Dendritic cell treated with granulocyte-macrophage colony-stimulating factor and Interleukin-4, amounts not matched to agents 40 ng/mL and 50 ng/mL, for 4 days (primary cell): ENCODE data around the gene DUOX1.
"Not testable (repeated sequence)": the region's sequence is repeated elsewhere in the genome, so short reads cannot be mapped to it uniquely, and the experiment has no call there.

Experiments
- H3K27ac Mint-ChIP-seq: one replicate; pipeline ENCODE4 v1.8.0; 2022; ENCODE audit warnings: mild to moderate bottlenecking, mixed read lengths
- H3K27me3 Mint-ChIP-seq: one replicate; pipeline ENCODE4 v1.8.0; 2022; ENCODE audit warnings: mild to moderate bottlenecking, mixed read lengths
- H3K36me3 Mint-ChIP-seq: one replicate; pipeline ENCODE4 v1.8.0; 2022; ENCODE audit warnings: low read depth, mixed read lengths
- H3K4me1 Mint-ChIP-seq: one replicate; pipeline ENCODE4 v1.8.0; 2022; ENCODE audit warnings: low read depth, mixed read lengths
- H3K4me3 Mint-ChIP-seq: one replicate; pipeline ENCODE4 v1.8.0; 2022; ENCODE audit warnings: mild to moderate bottlenecking, moderate library complexity, mixed read lengths
- H3K9me3 Mint-ChIP-seq: one replicate; pipeline ENCODE4 v1.8.0; 2022; ENCODE audit warnings: mixed read lengths
- intact Hi-C: fragments of 100-400 bp; cut with micrococcal nuclease; formaldehyde crosslinking; loops from one replicate; pipeline ENCODE4 v1.15.0; 2022

DUOX1 gene

GRCh38 chr15:45097466-45097865, 32.3 kb upstream of the DUOX1 start:
- Mint-ChIP-seq H3K4me3 (no peak overlapping the region), H3K27me3 (peaks cover 1% of the 10 kb centered on the region), H3K4me1 (no peaks in the 10 kb centered on the region), H3K9me3 (no peaks in the 10 kb centered on the region), H3K36me3 (no peaks in the 10 kb centered on the region), H3K27ac (no peak overlapping the region)
- intact Hi-C loops = no loop called here

DNA sequence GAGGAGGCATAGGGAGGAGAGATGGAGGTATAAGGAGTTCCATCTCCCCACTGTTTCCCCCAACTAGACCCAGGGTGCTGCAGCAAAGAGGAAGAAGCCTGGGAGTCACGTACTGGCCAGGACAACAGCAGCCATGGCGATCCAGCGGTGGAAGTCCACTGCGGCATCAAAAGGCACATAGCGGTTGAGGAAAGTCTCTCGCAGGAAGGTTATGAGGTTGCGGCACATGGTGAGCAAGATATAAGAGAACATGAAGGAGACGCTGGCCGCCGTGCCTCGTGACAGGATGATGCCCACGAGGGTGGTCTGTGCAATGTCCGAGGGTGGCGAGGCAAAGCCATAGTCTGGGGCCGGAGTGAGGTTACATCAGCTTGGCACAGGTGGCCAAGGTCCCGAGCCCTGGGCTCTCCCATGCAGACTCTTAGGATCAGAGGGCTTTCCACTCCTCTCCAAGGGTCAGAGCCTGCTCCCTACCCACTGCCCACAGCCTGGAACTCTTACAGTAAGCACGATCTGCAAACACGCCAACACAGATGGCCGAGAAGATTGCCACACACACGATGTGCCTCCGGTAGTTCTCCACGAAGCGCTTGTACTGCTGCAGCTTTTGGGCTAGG, 30.1 kb upstream of the DUOX1 start:
- intact Hi-C loops = no loop called here

DNA sequence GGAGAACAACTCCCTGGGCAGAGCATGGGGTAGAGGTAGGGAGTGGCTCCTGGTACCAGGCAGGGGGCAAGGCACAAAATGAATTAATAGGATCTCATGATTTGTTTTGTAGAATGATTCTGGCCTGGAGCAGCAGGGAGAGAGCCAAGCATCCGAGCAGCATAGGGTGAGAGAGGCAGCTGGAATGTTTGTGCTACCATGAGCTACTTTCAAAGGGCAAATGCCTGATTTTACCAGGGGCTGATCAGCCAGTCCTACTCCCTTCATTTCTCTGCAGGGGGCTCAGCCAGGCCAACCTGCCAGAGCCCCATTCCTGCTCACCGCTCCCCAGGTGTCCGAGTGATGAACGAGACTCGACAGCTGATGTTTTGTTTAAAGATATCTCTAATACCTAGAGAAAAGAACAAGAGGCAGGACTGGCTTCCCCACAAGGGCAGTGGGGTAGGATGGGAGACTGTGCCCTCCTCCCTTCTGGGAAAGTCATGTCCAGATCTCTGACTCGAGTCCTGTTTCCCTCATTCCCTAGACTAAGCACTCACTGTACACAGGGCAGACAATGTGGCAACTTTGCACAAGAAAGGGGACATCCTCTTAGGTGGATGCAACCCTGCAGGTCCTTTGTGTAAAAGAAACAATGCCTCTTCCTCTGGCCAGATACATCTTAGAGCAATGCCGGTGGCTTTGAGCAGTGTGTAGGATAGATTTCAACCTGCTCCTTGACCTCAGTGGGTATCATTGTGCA, 28.7 kb upstream of the DUOX1 start:
- Mint-ChIP-seq H3K9me3 (no peaks in the 10 kb centered on the region), H3K27ac (no peak overlapping the region), H3K4me3 (no peak overlapping the region)

More for the DNA sequence above, 30.1 kb upstream of the DUOX1 start:
- Mint-ChIP-seq H3K4me1 (no peaks in the 10 kb centered on the region), H3K4me3 (no peak overlapping the region), H3K36me3 (no peaks in the 10 kb centered on the region), H3K9me3 (no peaks in the 10 kb centered on the region), H3K27ac (no peak overlapping the region), H3K27me3 (no peaks in the 10 kb centered on the region)

GRCh38 chr15:45101749-45102148, 28.0 kb upstream of the DUOX1 start:
- Mint-ChIP-seq H3K36me3 (no peaks in the 10 kb centered on the region), H3K27me3 (peaks cover 11% of the 10 kb centered on the region), H3K27ac (no peak overlapping the region), H3K9me3 (no peaks in the 10 kb centered on the region), H3K4me3 (no peak overlapping the region), H3K4me1 (no peaks in the 10 kb centered on the region)
- intact Hi-C loops = no loop called here

More for the DNA sequence above, 28.7 kb upstream of the DUOX1 start:
- Mint-ChIP-seq H3K36me3 (no peaks in the 10 kb centered on the region), H3K27me3 (peaks cover 5% of the 10 kb centered on the region), H3K4me1 (no peaks in the 10 kb centered on the region)
- intact Hi-C loops = no loop called here

DNA sequence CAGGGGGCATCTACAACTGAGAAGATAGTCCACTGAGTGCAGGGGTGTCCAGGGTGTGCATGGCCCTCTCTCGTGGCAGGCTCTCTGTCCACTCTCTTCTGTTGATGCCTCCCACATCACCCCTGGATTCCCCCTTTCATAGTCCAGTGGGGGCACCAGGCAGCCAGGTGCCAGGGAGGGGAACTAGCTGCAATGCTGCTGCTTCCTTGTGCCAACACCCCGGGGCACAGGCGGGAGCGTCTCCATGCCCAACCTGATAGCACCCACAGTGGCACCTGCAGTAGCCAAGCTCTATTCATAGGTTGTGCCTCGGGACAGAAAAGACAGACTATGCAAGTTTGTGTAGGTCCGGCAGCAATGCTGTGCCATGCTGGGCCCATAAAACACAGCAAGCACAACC, 27.6 kb upstream of the DUOX1 start:
- no peak overlapping the region for H3K27ac Mint-ChIP-seq
- H3K9me3 Mint-ChIP-seq = no peaks in the 10 kb centered on the region
- no peak overlapping the region for H3K4me3 Mint-ChIP-seq
- no peaks in the 10 kb centered on the region for H3K36me3 Mint-ChIP-seq
- no peaks in the 10 kb centered on the region for H3K4me1 Mint-ChIP-seq
- intact Hi-C loops = no loop called here
- peaks cover 12% of the 10 kb centered on the region for H3K27me3 Mint-ChIP-seq

DNA sequence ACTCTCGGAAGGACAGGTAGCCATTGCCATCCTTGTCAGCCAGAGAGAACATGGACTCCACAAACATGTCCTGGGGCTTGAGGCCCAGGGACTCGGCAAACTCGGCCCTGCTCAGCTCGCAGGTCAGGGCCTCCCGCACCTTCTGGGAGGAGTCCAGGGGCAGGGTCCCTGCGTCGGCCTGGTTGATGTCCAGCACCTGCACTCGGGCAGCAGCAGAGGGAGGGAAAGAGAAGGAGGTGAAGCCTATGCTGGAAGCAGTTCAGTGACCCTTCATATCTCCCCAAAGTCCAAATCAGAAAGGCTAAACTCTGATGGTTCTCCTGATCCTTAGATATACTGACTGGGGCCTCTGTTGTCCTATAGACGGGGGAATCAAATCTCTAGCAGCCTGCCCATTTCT, 25.6 kb upstream of the DUOX1 start:
- H3K4me1 Mint-ChIP-seq, H3K4me3 Mint-ChIP-seq, H3K27ac Mint-ChIP-seq, H3K9me3 Mint-ChIP-seq, H3K36me3 Mint-ChIP-seq, intact Hi-C loops: not testable (repeated sequence)
- H3K27me3 Mint-ChIP-seq = peaks cover 18% of the 10 kb centered on the region

DNA sequence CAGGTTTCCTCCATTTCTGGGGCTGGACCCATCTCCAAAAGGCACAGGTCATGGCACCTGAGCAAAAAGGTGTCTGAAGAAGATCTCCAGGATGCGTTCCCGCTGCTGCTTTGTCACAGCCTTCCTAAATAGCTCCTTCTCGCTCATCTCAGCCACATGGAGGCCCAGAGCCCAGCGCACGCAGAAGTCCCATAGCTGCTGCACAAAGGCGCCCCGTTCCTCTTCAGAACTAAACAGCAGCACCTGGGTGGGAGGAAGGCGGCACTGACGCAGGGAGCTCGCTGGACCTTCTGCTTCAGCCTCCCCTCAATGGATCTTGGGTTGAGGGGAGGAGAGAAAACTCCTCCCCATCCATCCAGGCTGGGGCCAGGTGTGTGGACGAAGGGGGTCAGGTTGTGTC, 24.2 kb upstream of the DUOX1 start:
- Mint-ChIP-seq H3K36me3 (no peaks in the 10 kb centered on the region), H3K4me3 (no peak overlapping the region), H3K27ac (no peak overlapping the region), H3K9me3 (no peaks in the 10 kb centered on the region), H3K27me3 (peaks cover 32% of the 10 kb centered on the region), H3K4me1 (no peaks in the 10 kb centered on the region)
- intact Hi-C loops = no loop called here

DNA sequence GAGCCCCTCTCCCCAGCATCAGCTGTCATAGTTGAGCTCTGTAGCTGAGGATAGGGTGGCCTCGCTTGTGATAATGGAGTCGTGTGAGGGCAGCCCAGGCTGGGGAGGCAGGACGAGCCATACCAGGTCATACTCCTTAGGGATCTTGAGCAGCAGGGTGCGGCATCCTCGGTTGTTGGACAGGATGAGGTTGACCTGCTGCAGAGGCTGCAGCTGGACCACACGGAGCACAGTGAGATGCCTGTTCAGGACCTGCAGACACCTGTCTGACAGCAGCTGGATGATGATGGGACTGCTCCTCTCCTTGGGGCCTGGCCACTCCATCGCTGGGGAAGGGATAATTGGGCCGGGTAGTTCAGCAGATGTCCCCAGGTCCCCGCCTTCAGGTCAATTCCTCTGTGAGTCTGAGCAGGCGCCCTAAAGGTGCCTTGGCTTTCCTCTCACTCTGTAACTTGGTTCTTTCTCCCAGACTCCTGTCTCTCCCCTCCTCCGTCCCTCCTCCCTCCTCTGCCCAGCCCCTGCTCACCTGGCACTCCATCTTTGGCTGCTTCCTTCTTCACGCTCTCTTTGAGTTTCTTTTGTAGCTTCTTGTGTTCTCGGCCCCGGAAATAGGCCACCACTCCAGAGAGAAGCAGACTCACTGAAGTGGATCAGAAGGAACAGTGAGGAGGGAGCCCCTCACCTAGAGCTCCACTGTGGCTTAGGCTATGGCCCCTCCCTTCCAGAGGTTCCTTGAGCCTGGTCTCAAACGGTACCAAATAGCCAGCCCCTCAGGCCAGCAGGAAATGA, 23.6 kb upstream of the DUOX1 start:
- Mint-ChIP-seq H3K4me1 (no peaks in the 10 kb centered on the region), H3K27me3 (peaks cover 34% of the 10 kb centered on the region), H3K4me3 (no peak overlapping the region), H3K9me3 (no peaks in the 10 kb centered on the region), H3K27ac (no peak overlapping the region), H3K36me3 (no peaks in the 10 kb centered on the region)
- intact Hi-C loops = no loop called here

- Mint-ChIP-seq H3K36me3 (no peaks in the 10 kb centered on the region), H3K4me1 (peaks cover 13% of the 10 kb centered on the region), H3K27me3 (peaks cover 49% of the 10 kb centered on the region), H3K4me3 (no peak overlapping the region), H3K9me3 (no peaks in the 10 kb centered on the region), H3K27ac (no peak overlapping the region)
- intact Hi-C loops = no loop called here
Observed at GRCh38 chr15:45107941-45108630, 21.7 kb upstream of the DUOX1 start.

DNA sequence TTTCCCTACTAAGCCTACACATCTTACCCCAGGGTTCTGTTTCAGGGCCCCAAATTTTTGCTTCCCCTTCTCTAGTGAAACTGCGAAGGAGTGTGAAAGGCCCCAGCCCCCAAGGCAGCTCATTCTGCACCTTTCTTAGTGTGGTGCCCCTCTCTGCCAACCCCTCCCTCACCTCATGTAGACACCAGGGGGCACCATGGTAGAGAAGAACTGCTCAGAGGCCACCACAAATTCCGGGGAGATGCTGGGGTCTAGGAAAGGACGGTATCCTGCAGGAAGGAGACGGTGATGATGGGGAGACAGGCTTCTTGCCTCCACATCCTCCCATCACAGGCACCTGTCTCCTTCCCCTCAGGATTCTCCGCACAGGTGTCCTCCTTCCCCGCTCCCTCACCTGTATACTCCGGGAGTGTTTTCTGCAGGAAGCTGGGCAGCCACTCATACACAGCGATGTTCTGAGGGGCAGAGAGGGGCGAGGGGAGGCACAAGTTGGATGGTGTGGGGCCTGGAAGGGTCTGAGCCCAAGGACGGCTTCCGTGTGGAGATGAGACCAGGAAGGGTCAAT, 19.5 kb upstream of the DUOX1 start:
- intact Hi-C loops = no loop called here
- Mint-ChIP-seq H3K4me3 (no peak overlapping the region), H3K27me3 (peaks cover 72% of the 10 kb centered on the region), H3K27ac (no peak overlapping the region), H3K9me3 (no peaks in the 10 kb centered on the region), H3K36me3 (no peaks in the 10 kb centered on the region), H3K4me1 (peaks cover 25% of the 10 kb centered on the region)

DNA sequence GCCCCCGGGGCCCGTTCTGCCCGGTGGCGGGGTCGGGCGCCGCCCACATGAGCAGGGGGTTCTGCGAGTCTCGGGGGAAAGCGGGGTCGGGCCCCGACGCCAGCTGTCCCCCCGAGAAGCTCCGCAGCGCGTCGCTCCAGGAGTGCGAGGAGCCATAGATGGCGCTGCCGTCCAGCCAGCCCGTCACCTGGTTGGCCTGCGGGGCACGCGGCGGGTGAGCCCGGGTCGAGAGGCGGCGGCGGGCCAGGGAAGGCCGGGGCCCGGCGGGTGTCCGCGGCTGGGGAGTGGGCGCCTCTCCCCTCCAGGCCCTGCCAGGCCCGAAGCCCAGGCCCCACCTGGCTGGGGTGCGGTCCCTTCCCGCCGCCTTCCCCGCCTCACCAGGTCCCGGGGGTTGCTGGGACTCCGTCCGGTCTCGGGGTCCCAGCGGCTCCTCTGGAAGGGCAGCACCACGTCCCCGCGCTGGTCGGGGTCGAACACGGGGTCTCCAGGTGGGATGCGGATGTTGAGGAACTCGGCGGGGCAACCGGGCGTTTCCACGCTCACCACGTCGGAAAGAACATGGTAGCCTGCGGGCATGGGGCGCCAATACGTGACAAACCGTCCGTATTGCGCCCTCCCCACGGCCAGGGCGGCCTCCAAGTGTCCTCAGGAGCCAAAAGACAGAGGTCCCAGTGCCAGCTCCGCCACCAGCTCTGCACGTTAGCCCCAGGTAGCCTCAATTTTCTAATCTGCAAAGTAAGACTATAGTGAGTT, 18.2 kb upstream of the DUOX1 start:
- Mint-ChIP-seq H3K27me3 (peaks cover 74% of the 10 kb centered on the region), H3K27ac (no peak overlapping the region), H3K36me3 (no peaks in the 10 kb centered on the region), H3K9me3 (no peaks in the 10 kb centered on the region), H3K4me3 (no peak overlapping the region), H3K4me1 (peaks cover 25% of the 10 kb centered on the region)
- intact Hi-C loops = no loop called here

DNA sequence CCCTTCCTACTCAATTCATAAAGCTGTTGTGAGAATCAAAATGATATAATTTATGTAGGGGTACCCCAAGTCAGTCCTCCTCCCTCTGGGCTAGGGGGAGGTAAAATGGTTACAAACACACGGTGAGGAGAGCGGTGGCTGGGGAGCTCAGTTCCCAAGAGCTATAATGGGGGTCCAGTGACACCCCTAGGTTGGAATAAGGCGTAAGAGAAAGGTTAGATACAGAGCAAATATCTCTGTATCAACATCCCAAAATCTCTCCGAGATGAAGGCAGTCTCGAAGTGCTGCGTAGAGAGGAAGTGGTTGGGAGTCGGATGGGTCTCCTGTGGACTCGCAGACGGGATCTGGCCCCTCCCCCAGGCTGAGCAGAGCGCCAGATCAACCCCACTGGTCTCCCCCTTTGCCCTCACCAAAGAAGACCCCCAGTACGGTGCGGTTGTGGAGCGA, 17.6 kb upstream of the DUOX1 start:
- Mint-ChIP-seq H3K9me3 (no peaks in the 10 kb centered on the region), H3K4me1 (peaks cover 28% of the 10 kb centered on the region), H3K36me3 (no peaks in the 10 kb centered on the region), H3K27me3 (peaks cover 79% of the 10 kb centered on the region), H3K27ac (no peak overlapping the region), H3K4me3 (peak overlapping the region; percentile 49)
- intact Hi-C loops = no loop called here
